ENCODE results near the gene SAPCD2. TPM values are rescaled to one million over a fixed set of nuclear protein-coding genes. Genes with fewer than 3 reads are reported as not detected.

The SAPCD2 gene
- total and polyA plus RNA-seq, 2 of the 8 experiments (the other 6 are each of a cell fraction or from before 2014, with no cell fraction given), result 12.7 to 32.1 TPM

DNA sequence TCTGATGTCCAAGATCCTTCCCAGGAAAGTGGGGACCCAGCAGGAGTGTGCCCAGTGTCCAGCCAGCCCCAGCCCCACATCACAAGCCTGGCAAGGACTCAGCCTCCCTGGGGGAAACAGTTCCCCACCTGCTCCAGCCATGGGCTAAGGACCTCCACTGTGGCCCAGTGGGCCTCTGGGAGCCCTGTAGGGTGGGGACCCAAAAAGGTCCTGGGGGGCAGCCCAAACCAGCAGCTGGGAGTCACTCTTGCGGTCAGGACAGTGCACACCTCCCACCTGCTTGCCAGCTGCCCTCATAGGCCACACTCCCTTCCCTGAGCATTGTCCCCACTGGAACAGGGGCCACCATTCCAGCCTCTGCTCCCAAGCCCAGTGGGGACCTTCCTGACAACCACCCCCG is 44.0 kb downstream of the SAPCD2 start (continued):
- TF ChIP-seq, protein P1, sequence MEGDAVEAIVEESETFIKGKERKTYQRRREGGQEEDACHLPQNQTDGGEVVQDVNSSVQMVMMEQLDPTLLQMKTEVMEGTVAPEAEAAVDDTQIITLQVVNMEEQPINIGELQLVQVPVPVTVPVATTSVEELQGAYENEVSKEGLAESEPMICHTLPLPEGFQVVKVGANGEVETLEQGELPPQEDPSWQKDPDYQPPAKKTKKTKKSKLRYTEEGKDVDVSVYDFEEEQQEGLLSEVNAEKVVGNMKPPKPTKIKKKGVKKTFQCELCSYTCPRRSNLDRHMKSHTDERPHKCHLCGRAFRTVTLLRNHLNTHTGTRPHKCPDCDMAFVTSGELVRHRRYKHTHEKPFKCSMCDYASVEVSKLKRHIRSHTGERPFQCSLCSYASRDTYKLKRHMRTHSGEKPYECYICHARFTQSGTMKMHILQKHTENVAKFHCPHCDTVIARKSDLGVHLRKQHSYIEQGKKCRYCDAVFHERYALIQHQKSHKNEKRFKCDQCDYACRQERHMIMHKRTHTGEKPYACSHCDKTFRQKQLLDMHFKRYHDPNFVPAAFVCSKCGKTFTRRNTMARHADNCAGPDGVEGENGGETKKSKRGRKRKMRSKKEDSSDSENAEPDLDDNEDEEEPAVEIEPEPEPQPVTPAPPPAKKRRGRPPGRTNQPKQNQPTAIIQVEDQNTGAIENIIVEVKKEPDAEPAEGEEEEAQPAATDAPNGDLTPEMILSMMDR (IDR thresholded peaks at IDR 0.05; ENCODE audit: control extremely low read depth in 1 of 3, insufficient read depth in 1 of 3, low read depth in 1 of 3, low read length in 3 of 3), result no peak
- TF ChIP-seq JUN (IDR thresholded peaks at IDR 0.05; ENCODE audit: low read depth, low read length), result no peak
- TF ChIP-seq RFX5 (IDR thresholded peaks at IDR 0.05; ENCODE audit: borderline replicate concordance, low read depth, low read length), result no peak
- TF ChIP-seq, protein P2, sequence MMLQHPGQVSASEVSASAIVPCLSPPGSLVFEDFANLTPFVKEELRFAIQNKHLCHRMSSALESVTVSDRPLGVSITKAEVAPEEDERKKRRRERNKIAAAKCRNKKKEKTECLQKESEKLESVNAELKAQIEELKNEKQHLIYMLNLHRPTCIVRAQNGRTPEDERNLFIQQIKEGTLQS (IDR thresholded peaks at IDR 0.05; ENCODE audit: insufficient read depth, low read depth, low read length), result no peak
